Activated CD8-positive, alpha-beta memory T cell treated with anti-CD3 and anti-CD28 coated beads, Interleukin-2, amount 50 U/mL, for 24 hours (primary cell): ENCODE data around the gene ZHX3.

Experiments used
- DNase-seq: peaks from one replicate; pipeline ENCODE4 v3.0.0-alpha.2; 2020; ENCODE audit errors: extremely low read depth

The ZHX3 gene

GRCh38 chr20:41150664-41151063 lies 166.9 kb downstream of the ZHX3 start:
- no peak for DNase-seq

- no peak for DNase-seq
Observed at GRCh38 chr20:41148942-41149341, 168.6 kb downstream of the ZHX3 start.

GRCh38 chr20:41147767-41148191 lies 169.8 kb downstream of the ZHX3 start:
- DNase-seq: no peak

GRCh38 chr20:41145821-41146620 lies 171.5 kb downstream of the ZHX3 start:
- no peak for DNase-seq

- DNase-seq: no peak
Observed at GRCh38 chr20:41145317-41145716, 172.2 kb downstream of the ZHX3 start.

- DNase-seq: no peak
Observed at GRCh38 chr20:41143354-41143753, 174.2 kb downstream of the ZHX3 start.

GRCh38 chr20:41142919-41143318 lies 174.6 kb downstream of the ZHX3 start:
- DNase-seq: no peak

GRCh38 chr20:41142245-41142644 lies 175.3 kb downstream of the ZHX3 start:
- no peak for DNase-seq

GRCh38 chr20:41141153-41141815 lies 176.2 kb downstream of the ZHX3 start:
- no peak for DNase-seq

- DNase-seq: no peak
Observed at GRCh38 chr20:41140226-41141133, 177.1 kb downstream of the ZHX3 start.

GRCh38 chr20:41139227-41140093 lies 178.1 kb downstream of the ZHX3 start:
- no peak for DNase-seq

- no peak for DNase-seq
Observed at GRCh38 chr20:41138475-41139226, 178.9 kb downstream of the ZHX3 start.

- no peak for DNase-seq
Observed at GRCh38 chr20:41137614-41138474, 179.7 kb downstream of the ZHX3 start.

GRCh38 chr20:41136680-41137613 lies 180.6 kb downstream of the ZHX3 start, which contains the start of gene PLCG1:
PLCG1 (plus strand) TSS chr20:41137543; CDS start chr20:41137642, 99 bp downstream.
- DNase-seq: no peak

- DNase-seq: no peak
Observed at GRCh38 chr20:41135888-41136679, 181.4 kb downstream of the ZHX3 start.

- no peak for DNase-seq
Observed at GRCh38 chr20:41135187-41135887, 182.2 kb downstream of the ZHX3 start.
